ENCODE measurements around the gene INO80B. TPM values are rescaled to one million over a fixed set of nuclear protein-coding genes. Genes with fewer than 3 reads are reported as not detected.
"Not testable (repeated sequence)": the region's sequence is repeated elsewhere in the genome, so short reads cannot be mapped to it uniquely, and the experiment has no call there.

INO80B gene
- polyA plus RNA-seq, 3 donors, result 21.4 to 37.9 (median 33.6) TPM

- 71 to 91% (median 88%) methylated on average over 4 of the region's 4 CpGs for WGBS, 3 donors
- H3K27ac ChIP-seq (ENCODE audit: low read depth, low read length), result no peak overlapping the region
These were observed 7.9 kb downstream of the INO80B start for GRCh38 chr2:74462786-74463105.

DNA sequence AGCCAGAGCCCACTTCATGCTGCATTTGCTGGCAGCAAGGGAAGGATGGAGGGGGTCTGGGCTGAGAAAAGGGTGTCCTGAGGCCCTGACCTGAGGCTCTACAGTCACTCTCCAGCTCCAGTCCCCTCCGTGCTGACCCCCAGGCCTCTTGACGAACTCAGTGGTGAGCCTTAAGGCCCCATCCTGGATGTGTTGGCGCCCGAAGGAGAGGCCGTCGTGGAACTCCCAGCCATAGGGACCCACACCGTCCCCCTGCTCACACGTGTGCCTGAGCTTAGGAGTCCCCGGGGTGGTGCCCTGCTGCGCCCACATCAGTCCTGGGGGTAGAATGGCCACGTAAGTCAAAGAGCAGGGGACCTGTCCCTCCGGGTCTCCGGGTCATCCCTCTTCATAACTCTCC lies 9.5 kb downstream of the INO80B start:
- no peak overlapping the region for H3K27ac ChIP-seq (ENCODE audit: low read depth, low read length)
- WGBS, 3 donors, result 1 to 8% (median 6%) methylated on average over 13 of the region's 13 CpGs

DNA sequence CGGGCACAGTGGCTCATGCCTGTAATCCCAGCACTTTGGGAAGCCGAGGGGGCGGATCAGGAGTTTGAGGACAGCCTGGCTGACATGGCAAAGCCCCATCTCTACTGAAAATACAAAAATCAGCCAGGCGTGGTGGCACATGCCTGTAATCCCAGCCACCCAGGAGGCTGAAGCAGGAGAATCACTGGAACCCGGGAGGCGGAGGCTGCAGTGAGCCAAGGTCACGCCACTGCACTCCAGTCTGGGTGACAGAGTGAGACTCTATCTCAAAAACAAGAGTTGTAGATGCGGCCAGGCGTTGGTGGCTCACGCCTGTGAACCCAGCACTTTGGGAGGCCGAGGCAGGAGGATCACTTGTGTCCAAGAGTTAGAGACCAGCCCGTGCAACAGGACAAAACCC lies 15.9 kb downstream of the INO80B start:
- WGBS, 3 donors, result 93 to 96% (median 95%) methylated on average over 12 of the region's 12 CpGs
- H3K27ac ChIP-seq (ENCODE audit: low read depth, low read length), result not testable (repeated sequence)

DNA sequence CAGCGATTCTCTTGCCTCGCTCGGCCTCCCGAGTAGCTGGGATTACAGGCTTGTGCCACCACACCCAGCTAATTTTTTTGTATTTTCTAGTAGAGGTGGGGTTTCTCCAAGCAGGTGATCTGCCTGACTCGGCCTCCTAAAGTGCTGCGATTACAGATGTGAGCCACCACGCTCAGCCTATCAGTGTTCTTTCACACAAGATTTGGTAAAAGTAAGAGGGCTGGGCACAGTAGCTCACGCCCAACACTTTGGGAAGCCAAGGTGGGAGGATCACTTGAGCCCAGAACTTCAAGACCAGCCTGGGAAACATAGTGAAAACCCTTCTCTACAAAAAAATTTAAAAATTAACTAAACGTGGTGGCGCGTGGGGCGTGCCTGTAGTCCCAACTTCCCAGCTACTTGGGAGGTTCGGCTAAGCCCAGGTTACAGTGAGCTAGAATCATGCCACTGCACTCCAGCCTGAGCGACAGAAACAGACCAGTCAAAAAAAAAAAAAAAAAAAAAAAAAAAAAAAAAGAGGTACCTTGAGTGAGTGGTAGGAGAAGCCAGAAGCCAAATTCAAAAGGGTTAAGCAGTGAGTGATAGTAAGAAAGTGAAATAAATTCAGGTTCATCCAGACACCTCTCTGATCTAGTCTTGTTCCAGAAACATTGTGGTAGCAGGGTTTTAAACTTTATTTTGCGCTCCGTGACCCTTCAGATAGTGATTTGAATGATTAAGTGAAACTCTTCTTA lies 16.6 kb downstream of the INO80B start:
- H3K27ac ChIP-seq (ENCODE audit: low read depth, low read length), result no peak overlapping the region
- WGBS, 3 donors, result 52 to 63% (median 60%) methylated on average over 16 of the region's 16 CpGs

GRCh38 chr2:74472086-74472944 lies 17.4 kb downstream of the INO80B start, which contains the start of gene MRPL53:
Gene MRPL53, minus strand, starts transcription at chr2:74472680. Its CDS starts 20 bp downstream, at chr2:74472660.
- peak within 1 kb of the TSS; percentile 31 for H3K27ac ChIP-seq (ENCODE audit: low read depth, low read length)
- 0 to 1% (median 1%) methylated on average over 66 of the region's 66 CpGs for WGBS, 3 donors

DNA sequence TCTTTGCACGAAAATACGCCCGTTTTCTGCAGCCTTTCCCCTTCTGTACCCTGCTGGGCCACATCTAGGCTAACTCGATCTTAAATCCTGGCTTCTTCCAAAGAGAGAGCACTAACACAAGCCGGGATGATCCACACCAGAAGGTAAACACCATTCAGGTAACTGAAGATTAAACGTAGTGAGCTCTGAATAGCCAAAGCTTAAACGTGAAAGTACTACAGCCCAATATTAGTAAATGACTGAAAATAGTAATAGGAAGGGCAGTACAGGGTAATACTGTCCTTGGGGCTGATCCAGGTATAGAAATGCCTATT lies 18.0 kb downstream of the INO80B start:
- H3K27ac ChIP-seq (ENCODE audit: low read depth, low read length), result no peak overlapping the region
- 8 to 15% (median 10%) methylated on average over 7 of the region's 7 CpGs for WGBS, 3 donors

GRCh38 chr2:74474481-74474880 lies 19.6 kb downstream of the INO80B start:
- no peak overlapping the region for H3K27ac ChIP-seq (ENCODE audit: low read depth, low read length)
- WGBS, 3 donors, result 92 to 96% (median 92%) methylated on average over 6 of the region's 6 CpGs

- WGBS, 3 donors, result 78 to 91% (median 82%) methylated on average over 5 of the region's 5 CpGs
These were observed 20.0 kb downstream of the INO80B start for GRCh38 chr2:74474899-74475298.

DNA sequence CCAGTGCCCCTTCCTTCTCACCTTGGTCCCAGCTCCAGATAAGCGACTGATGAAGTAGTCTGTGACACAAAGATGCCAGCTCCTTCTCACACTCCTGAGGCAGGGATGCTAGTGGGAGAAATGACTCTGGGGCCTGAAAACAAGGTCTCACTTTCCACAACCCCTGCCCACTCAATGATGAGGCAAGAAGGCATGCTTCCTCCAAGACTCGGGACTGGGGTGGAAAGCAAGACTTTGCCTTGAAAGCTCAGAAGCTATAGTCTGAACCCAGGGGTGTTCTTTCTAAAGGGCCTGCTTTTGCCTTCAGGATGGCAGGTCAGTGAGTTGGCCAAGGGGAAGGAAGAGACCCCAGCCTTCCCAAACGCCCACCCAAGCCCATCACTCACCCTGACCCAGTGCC lies 26.5 kb downstream of the INO80B start:
- 43 to 48% (median 46%) methylated on average over 3 of the region's 3 CpGs for WGBS, 3 donors
- H3K27ac ChIP-seq (ENCODE audit: low read depth, low read length), result no peak overlapping the region

More at GRCh38 chr2:74474899-74475298, 20.0 kb downstream of the INO80B start:
- H3K27ac ChIP-seq (ENCODE audit: low read depth, low read length), result no peak overlapping the region

- no peak overlapping the region for H3K27ac ChIP-seq (ENCODE audit: low read depth, low read length)
- 1 to 2% (median 1%) methylated on average over 73 to 80 of the region's 80 CpGs for WGBS, 3 donors
These were observed 27.3 kb downstream of the INO80B start for GRCh38 chr2:74481961-74482800.

DNA sequence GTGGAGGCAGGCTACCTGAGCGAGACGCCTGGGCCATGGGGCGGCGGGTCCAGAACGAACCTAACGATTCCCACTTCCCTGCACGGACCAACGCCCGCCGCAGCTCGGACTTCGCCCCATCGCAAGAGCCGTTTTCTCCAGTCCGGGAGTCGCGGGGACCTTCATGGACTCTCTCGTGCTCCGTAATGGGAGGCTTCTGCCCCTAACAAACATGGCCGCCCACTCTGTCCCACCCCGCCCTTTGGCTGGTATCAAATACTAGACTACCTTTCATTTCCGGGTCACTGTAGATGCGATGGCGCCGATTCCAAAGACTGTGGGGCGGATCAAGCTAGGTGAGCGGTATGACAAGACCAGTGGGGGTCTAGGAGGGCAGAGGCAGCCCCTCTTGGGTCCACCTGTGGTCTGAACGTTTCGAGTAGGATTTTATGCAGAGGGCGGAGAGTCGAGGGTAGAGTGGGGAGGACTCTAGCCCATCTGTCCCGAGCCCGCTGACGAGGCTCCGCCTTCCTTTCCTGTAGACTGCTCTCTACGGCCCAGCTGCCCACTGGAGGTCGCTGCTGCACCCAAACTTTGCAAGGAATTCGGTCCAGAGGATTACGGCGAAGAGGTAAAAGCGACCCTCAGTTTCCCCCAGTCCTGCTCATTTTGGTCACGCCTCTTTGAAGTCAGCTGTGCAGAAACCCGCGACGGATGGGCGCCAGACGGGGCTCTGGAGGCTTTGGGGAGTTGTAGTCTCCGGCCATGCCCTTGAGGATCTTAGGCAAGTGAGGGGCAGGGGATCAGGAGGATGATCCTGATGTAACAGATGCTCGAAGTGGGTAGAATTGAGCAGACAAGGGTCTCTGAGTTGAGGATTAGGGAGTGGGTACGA lies 28.2 kb downstream of the INO80B start, which contains the start of the genes CCDC142 and TTC31:
TSS of gene CCDC142 (minus strand) at position 198 of the 874 bp plus-strand sequence. CDS start at position 37, 161 bp downstream.
TSS of gene TTC31 (plus strand) at position 281 of the 874 bp plus-strand sequence. CDS start at position 296, 15 bp downstream.
- H3K27ac ChIP-seq (ENCODE audit: low read depth, low read length), result no peak within 1 kb of the TSS
- 1% methylated on average over 48 to 50 of the region's 50 CpGs for WGBS, 3 donors

- H3K27ac ChIP-seq (ENCODE audit: low read depth, low read length), result not testable (repeated sequence)
- 78 to 79% (median 79%) methylated on average over 19 of the region's 19 CpGs for WGBS, 3 donors
These were observed 28.8 kb downstream of the INO80B start for GRCh38 chr2:74483675-74484164.

GRCh38 chr2:74486141-74486540 lies 31.3 kb downstream of the INO80B start:
- no peak overlapping the region for H3K27ac ChIP-seq (ENCODE audit: low read depth, low read length)
- 80 to 95% (median 84%) methylated on average over 2 of the region's 2 CpGs for WGBS, 3 donors

DNA sequence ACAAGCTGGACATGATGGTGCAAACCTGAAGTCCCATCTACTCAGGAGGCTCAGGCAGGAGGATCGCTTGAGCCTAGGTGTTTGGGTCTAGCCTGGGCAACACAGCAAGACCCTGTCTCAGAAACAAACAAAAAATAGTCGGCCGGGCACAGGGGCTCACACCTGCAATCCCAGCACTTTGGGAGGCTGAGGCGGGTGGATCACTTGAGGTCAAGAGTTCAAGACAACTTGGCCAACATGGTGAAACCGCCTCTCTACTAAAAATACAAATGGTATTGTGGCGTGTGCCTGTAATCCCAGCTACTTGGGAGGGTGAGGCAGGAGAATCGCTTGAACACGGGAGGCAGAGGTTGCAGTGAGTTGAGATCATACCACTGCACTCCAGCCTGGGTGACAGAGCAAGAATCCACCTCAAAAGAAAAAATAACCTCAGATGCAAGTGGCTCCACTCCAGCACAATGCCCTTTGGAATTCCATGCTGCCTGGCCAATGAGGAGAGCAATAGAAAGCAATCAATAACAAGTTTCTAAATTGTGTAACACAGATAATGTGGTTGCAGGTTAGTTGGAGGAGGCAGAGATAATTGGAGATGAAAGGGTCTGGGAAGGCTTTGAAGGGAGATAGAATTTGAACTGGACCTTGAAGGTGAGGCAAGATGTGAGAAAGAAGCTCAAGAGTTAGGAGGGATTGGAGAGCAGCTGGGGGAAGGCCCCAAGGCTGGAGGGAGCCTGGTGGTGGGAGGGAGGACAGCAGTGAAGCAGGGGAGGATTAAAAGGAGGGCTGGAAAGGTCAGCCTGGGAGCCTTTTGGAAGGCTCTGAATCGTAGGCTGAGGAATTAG lies 34.0 kb downstream of the INO80B start:
- WGBS, 3 donors, result 86 to 94% (median 90%) methylated on average over 9 of the region's 9 CpGs
- no peak overlapping the region for H3K27ac ChIP-seq (ENCODE audit: low read depth, low read length)

- H3K27ac ChIP-seq (ENCODE audit: low read depth, low read length), result no peak overlapping the region
- WGBS, 3 donors, result 88 to 92% (median 91%) methylated on average over 9 of the region's 9 CpGs
These were observed 35.0 kb downstream of the INO80B start for GRCh38 chr2:74489906-74490305.

DNA sequence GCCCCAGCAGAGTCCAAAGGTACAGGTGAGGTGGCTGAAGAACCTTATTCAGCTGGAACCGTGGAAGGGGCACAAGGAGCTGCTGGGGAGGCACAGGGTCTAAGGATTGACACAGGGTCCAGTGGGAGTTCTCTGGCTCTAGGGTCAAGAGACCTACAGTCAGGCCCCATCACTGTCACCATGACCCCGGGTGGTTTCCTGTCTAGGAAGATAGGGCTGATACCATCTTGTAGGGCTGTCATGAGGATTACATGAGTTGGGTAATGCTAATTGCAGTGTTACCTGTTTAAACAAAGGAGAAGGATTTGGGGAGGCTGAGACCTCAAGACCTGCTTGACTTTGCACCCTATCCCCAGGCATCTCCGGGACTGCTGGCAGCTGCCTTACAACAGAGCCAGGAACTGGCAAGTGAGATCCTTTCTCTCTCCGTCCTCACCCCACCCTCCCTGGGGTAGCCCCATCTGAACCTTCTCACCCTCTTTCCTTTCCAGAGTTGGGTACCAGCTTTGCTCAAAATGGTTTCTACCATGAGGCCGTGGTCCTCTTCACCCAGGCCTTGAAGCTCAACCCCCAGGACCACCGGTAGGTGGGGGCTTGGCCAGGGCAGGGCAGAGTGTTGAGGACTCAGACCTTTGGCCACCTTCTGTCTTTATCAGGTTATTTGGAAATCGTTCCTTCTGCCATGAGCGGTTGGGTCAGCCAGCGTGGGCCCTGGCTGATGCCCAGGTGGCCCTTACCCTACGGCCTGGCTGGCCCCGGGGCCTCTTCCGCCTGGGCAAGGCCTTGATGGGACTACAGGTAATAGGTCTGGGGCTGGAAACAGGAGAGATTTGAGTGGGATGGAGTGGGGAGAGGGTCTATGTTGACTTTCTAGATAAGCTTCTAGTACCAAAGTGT lies 37.0 kb downstream of the INO80B start:
- 88 to 95% (median 95%) methylated on average over 12 of the region's 12 CpGs for WGBS, 3 donors
- H3K27ac ChIP-seq (ENCODE audit: low read depth, low read length), result no peak overlapping the region

Data from adipose tissue (tissue), 3 donors.